ENCODE results near the gene SPAG7.
A peak's percentile ranks its signal among the peaks of the same experiment; 100 is the strongest.

The SPAG7 gene

DNA sequence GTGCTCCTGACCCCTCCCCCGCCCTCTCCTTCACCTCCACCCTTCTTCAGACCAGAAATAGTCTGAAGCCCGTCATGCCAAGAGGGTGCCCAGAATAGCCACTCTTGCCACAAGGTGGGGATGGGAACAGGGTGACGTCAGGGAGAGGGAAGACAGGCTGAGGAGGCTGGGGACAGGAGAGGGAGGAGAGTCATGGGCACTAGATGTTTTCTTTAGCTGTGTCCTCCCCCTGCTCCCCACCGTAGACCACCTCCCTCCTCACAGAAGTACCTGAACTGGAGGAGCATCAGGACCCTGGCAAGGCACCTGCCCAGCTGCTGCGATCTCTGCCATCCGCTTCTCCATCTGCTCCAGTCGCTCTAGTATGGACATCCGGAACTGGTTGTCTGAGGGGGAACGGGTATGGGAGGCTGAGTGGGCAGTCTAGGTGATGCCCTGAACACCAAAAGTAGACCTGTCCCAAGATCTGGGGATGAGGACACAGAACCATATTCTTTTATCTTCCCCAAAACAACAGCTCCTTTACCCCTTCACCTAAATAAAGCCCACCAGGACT, 6.6 kb upstream of the SPAG7 start:
- DNase-seq (ENCODE audit: low read depth), result no peak

- no peak for DNase-seq (ENCODE audit: low read depth)
These were observed 5.9 kb upstream of the SPAG7 start for GRCh38 chr17:4973256-4974114.

DNA sequence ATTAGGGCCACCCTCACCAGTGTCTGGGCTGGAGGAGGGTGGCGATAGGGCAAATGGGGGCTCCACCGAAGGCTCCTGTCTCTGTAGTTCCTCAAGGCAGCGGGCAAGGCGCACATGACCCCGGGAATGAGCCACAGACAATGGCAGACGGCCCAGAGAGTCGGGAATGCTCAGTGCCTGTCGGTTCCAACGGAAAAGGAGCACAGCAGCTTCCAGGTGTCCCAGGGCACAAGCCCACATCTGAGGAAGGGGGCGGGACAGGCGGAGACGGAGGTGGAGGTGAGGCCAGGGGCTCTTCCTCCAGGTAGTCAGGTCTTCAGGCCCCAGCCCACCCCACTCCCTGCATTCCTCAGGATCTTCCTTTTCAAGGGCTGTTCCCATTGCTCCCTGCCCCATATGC, 5.1 kb upstream of the SPAG7 start:
- DNase-seq (ENCODE audit: low read depth), result no peak

- DNase-seq (ENCODE audit: low read depth), result no peak
These were observed 4.7 kb upstream of the SPAG7 start for GRCh38 chr17:4972322-4972721.

- DNase-seq (ENCODE audit: low read depth), result no peak
These were observed 4.2 kb upstream of the SPAG7 start for GRCh38 chr17:4971826-4972225.

- no peak for DNase-seq (ENCODE audit: low read depth)
These were observed 2.7 kb upstream of the SPAG7 start for GRCh38 chr17:4970273-4970672.

- no peak for DNase-seq (ENCODE audit: low read depth)
These were observed 2.0 kb upstream of the SPAG7 start for GRCh38 chr17:4969551-4970173.

- DNase-seq (ENCODE audit: low read depth), result no peak
These were observed 1.5 kb upstream of the SPAG7 start for GRCh38 chr17:4969047-4969550.

DNA sequence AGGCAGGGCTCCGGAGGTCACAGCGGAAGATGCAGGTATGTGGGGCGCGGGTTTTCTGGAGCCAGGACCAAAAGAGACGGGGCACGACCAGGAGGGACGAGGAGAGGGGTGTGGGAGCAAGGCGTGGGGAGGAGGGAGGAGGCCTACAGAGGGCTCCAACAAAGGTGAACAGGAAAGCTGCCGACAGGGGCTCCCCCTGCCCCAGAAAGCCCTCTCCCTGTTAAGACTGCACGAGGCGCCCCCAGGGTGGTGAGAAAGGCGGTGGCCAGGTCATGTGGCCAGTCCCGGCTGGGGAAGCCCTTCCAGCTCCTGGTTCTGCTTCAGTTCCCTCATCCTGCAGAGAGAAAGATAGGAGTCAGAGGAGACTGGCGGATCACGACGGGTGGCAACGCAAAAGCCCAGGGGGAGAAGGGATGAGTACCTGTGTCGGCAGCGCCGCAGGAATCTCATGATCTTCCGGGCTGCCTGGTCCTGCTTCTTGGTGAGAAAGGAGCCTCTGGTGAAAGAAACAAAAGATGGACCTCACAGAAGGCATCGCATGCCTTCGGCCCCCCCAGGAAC, 949 bp upstream of the SPAG7 start:
- no peak for DNase-seq (ENCODE audit: low read depth)

DNA sequence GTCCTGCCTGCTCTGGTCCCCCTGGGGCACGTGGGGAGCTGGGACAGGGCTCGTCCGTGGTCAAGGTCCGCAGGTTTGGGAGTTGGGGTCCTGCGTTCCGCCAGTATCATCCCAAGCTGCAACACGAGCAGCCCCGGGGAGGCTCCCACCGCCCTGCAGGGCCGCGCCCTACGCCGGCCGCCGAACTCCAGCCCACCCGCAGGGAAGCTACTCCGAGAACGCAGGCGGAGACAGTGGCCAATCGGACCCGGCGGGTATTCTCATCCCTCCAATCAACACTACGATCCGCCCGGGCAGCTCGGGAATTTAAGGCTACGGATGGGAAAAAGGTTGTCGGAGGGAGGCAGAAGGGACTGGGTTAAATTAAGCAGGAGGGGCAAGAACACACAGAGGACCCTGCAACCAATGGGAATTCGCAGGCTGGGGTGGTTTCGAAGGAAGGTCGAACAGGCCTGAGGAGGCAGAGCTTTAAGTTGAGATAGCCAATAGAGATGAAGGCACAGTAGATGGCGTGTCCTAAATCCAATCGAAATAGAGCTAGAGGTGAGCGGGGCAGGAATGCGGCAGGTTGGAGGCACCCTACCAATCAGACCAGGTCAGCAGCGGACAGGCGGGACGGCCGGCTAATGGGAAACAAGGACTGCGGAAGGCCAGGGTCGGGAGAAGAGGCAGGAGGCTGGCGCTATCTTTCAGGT, 626 bp downstream of the SPAG7 start:
- peak; percentile 98 for DNase-seq (ENCODE audit: low read depth)

DNA sequence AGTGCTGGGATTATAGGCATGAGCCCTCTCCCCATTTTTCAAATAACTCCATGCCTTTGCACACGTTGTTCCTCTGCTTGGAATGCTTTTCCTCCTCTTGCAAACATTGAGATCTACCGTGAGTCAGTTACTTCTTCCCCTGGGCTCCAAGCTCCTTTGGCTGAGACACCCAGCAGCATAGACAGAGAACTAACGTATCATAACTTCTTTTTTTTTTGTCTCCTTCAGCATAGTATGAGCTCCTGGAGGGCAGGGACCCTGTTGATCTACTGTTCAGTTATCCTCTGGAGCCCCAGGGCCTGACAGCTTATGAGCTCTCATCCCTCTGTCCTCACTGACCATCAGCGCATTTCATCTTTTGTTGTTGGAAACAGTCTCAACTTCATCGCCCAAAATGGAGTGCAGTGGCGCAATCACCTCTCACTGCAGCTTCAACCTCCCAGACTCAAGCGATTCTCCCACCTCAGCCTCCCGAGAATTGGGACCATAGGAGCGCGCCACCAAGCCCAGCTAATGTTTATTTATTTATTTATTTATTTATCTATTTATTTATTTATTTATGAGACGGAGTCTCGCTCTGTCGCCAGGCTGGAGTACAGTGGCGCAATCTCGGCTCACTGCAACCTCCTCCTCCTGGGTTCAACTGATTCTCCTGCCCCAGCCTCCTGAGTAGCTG, 2.2 kb downstream of the SPAG7 start:
- DNase-seq (ENCODE audit: low read depth), result no peak

DNA sequence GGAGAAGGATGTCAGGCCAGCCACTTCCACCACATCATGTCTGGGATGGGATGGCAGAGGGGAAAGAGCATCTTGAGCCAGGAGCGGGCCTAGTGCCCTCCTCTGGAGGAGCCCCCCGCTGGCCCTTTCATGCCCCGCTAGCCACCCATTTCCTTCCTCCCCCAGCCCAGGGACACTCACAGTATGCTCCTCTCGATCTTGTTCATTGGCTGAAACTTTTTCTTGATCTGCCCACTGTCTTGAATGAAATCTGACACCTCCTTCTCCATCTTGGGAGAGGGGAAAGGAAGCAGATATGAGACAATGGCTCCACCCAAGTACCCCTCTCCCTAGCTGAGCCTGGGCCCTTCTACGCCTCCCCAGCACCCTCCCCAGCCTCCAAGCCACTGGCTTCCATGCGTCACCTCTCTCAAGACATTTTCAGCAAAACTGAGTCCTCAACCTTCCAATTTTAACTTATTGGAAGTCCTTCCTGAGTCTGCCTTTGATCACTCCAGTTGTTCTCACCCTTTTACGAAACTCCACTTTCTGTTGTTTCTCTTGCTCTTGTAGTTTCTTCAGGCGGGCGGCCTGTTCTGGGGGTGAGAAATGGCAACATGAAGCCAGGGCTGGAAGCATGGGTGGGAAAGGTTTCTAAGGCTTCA, 7.2 kb downstream of the SPAG7 start:
- DNase-seq (ENCODE audit: low read depth), result no peak

DNA sequence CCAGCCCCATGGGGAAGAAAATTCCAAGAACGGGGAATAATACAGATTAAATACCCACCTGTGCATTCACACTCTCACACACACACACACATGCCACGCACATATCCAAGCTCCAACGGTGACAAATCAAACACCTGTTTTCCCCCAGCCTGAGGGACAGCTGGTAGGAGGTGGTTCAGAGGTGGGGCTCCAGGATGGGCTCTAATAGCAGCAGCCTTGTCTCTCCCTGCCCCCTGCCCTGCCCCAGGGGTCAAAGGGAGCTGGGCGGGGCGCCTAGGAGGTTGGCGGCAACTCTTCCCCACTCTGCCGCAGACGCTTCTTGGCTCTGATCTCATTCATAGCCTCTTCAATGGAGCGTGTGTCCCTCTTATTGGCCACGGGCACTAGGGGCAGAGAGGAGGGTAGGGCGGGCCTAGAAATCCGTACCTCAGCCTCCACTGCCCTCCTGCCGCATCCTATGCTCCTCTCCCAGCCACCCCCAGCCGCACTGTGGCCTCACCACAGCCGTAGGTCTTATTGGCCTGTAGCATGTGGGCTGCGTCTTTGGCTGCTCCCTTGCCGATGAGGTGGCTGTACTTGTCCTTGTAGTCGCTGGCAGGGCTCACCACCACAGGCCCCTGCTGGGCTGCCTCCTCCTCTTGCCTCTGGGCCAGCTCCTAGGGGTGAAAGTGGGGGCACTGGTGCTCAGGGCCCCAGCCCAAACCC, 8.2 kb downstream of the SPAG7 start:
- DNase-seq (ENCODE audit: low read depth), result no peak

DNA sequence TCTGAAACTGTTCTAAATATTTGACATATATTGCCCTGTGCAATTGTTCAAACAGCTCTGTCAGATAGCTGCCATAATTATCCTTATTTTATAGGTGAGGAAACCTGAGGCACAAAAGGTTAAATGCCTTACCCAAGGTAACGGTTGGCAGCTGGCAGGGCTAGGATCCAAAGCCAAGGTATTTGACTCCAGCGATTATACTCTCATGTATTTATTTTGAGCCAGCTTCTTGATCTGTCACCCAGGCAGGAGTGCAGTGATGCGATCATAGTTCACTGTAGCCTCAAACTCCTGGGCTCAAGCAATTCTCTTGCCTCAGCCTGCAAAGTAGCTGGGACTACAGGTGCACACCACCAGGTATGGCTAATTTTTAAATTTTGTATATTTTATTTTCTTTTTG, 9.5 kb downstream of the SPAG7 start:
- DNase-seq (ENCODE audit: low read depth), result no peak

- DNase-seq (ENCODE audit: low read depth), result no peak
These were observed 11.0 kb downstream of the SPAG7 start for GRCh38 chr17:4956493-4957061.

GRCh38 chr17:4955091-4955490, 12.5 kb downstream of the SPAG7 start:
- no peak for DNase-seq (ENCODE audit: low read depth)

- no peak for DNase-seq (ENCODE audit: low read depth)
These were observed 14.1 kb downstream of the SPAG7 start for GRCh38 chr17:4953451-4953961.

DNA sequence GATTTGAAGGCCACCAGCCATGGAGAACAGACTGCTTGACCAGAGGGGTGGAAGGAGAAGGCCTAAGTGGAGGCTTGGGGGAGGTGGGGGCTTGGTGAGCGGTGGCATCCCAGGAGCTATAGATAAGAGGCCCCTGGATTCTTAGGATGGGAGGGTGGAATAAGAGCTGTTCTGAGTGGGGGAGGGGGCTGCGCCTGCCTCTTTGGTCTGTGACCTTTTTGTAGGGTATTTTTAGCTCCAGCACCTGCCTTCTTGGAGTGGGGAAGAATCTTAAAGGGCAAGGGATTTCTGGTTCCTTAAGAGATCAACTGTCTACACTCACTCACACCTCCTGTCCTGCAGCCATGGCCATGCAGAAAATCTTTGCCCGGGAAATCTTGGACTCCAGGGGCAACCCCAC, 16.1 kb downstream of the SPAG7 start:
- DNase-seq (ENCODE audit: low read depth), result no peak

GRCh38 chr17:4950746-4951204, 16.8 kb downstream of the SPAG7 start, which contains the start of gene ENO3:
Gene ENO3 (plus strand): TSS chr17:4951119. CDS start chr17:4951830, 711 bp downstream.
- no peak for DNase-seq (ENCODE audit: low read depth)
